EL (cell line): ENCODE data around the gene PLOD1.
"Not testable (repeated sequence)": the region's sequence is repeated elsewhere in the genome, so short reads cannot be mapped to it uniquely, and the experiment has no call there.

ENCODE experiments used
- DNase-seq: peaks from one replicate; pipeline ENCODE4 v3.0.0-alpha.2; 2016

PLOD1 gene

DNA sequence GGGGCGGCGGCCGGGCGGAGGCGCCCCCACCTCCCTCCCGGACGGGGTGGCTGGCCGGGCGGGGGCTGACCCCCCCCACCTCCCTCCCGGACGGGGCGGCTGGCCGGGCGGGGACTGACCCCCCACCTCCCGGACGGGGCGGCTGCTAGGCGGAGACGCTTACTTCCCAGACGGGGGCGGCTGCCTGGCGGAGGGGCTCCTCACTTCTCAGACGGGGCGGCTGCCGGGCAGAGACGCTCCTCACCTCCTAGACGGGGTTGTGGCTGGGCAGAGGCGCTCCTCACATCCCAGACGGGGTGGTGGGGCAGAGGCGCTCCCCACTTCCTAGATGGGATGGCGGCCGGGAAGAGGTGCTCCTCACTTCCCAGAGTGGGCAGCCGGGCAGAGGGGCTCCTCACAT, 73.8 kb downstream of the PLOD1 start:
- DNase-seq, result not testable (repeated sequence)

DNA sequence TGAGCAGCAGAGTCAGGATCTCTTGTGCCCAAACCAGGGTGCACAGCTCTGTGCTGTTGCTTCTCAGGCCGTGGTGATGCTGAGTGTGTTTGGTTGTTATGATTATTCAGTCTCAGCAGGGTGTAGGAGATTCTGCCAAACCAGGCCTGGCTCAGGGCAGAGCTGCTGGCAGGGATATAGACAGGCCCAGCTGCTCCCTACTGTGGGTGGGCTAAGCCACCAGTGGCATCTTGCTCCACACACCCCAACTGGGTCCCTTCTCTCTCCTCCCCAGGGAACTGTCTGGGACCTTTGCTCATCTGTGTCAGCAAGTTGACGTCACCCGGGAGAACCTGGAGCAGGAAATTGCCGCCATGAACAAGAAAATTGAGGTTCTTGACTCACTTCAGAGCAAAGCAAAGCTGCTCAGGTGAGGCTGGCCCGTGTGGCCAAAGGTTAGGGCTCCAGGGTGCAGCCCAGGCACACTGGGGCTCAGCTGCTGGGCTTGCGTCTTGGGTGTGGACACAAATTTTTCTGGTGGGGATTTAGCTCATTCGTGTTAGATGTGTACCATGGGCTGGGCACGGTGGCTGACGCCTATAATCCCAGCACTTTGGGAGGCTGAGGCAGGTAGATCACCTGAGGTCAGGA, 74.9 kb downstream of the PLOD1 start:
- no peak for DNase-seq

DNA sequence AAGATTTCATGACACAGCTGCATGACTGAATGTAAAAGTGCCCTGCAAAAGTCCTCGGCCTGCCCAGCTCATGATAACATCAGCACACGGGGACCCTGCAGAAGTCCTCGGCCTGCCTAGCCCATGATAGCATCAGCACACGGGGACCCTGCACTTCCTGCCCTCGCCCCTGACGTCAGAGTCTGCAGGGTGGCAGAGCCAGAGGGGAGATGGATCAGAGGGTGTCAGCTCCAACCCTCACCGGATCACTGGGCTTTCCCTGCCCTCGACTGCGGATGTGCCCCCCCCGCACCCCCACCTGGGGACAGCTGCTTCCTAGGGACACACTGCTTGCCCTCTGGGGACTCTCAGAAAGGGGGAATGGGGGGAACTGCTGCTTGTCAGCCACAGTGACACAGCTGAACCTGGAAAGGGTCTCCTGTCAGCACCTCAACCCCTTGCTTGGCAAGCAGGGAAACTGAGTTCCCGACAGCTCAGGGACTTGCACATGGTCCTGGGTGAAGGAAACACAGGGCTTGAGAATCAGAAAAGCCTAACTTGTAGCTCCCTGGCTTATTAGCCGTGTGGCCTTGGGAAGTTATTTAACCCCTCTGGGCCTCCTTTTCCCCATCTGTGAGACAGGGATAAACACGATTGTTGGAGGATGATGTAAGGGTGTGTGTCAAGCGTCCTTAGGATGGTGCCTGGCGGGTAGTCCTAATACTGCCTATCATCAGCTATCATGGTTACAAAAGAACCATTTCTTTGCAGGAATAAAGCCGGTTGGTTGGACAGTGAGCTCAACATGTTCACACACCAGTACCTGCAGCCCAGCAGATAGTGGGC, 76.4 kb downstream of the PLOD1 start:
- no peak for DNase-seq

DNA sequence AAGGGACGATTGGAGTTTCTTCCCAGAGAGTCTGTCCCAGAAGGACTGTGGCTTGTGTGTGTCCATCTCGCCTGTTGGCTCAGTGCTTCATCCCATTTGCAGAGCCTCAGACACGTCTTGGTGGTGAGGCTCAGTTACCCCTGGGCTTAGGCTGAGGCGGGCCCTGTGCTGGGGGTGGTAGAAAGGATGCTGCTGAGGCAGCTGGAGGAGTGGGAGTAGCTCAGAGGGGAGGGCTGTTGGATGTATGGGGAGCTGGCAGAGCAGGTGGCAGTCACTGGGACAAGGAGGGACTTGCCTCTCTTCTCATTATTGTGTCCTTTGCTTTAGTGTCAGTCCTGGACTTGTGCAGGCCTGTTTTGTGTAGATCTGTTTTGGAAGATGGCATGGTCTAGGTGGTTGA, 77.5 kb downstream of the PLOD1 start:
- DNase-seq, result no peak

DNA sequence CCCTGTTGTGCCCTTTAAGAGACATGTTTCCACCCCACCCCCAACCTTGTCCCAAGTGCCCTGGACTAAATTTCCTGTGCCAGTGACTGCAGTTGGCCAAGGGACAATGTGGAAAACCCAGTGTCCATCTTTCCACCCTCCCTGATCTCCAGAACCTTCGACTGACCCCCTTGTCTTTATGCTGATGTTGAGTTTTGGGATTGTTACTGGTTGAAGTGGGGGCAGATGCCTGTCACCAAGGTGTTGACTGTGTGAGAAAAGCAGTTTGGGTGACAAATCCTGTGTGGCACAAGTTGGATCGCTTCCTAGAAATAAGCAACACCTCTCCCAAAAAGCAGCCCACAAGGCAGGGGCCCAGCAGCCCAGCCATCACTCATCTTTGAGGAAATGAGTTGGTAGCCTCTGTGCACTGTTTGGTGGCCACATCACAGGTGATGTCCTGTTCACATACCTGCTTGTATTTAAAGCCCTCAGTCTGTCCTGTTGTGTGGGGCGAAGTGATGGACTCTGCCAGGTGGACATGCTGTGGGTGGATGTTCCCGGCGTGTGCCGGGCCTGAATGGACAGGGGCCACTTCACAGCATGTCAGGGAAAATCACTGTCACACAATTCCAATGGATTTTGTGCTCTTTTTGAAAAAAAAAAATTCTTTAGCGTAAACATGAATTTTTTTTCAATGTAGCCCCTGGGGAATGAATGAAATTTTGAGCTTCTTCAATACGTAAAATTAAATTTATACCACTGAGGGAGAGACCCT, 78.2 kb downstream of the PLOD1 start:
- no peak for DNase-seq

DNA sequence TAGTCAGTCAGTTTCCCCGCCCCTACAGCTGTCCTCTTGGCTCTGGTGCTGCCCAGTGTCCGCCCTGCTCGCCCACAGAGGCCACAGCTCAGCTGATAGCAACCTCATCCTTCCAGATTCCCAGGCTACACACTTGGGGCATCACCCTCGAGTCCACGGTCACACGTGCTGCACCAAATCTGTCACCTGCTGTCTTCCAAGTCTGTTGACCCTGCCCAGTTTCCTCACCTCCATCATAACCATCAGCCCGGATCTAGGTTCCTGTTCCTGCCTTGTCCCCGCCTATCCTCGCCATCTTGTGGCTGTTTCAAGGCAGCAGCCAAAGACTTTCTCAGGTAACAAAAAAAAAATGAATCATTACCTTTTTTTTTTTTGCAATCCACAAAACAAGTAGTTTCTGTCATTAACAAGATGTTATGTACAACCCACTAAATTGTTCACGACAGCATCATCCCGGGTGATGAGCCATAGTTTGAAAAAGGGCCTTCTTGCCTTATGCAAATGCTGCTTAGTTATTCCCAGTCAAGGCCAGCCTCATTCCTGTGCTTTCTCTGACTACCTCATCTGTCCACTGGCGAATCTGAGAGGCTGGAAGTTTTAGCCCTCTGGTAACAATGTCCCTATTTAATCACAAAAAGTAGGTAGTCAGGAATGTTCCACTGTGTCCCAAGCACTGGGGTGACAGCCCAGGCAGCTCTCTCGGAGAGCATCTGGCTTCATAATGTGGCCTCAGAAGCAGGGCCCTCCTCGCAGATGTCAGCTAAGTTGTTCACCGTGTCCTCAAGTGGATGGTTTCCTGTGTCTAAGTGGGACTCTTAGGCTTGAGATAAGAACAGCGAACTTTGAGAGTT, 79.8 kb downstream of the PLOD1 start:
- peak; percentile 62 for DNase-seq

DNA sequence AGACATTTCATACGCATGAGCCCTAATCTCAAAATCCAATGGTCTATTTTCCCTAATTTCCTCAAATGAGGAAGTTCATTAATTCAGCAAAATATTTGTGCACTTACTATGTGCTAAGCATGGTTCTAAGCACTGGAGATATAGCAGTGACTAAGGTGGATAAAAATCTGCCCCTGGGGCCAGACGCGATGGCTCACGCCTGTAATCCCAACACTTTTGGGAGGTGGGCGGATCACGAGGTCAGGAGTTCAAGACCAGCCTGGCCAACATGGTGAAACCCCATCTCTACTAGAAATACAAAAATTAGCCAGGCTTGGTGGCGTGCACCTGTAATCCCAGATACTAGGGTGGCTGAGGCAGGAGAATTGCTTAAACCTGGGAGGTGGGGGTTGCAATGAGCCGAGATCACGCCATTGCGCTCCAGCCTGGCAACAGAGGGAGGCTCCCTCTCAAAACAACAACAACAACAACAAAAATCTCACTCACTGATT, 80.5 kb downstream of the PLOD1 start:
- DNase-seq, result peak; percentile 85

DNA sequence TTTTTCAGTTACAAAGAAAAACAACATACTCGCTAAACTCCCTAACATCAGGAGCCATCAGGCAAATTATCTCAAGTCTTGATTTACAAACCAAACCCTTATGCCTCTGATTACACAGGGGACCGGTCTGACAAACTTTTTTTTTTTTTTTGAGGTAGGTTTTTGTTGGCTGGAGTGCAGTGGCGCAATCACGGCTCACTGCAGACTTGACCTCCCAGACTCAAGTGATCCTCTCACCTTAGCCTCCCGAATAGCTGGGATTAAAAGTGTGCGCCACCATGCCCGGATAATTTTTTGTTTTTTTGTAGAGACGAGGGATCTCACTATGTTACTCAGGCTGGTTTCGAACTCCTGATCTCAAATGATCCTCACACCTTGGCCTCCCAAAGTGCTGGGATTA, 81.0 kb downstream of the PLOD1 start:
- DNase-seq, result no peak

DNA sequence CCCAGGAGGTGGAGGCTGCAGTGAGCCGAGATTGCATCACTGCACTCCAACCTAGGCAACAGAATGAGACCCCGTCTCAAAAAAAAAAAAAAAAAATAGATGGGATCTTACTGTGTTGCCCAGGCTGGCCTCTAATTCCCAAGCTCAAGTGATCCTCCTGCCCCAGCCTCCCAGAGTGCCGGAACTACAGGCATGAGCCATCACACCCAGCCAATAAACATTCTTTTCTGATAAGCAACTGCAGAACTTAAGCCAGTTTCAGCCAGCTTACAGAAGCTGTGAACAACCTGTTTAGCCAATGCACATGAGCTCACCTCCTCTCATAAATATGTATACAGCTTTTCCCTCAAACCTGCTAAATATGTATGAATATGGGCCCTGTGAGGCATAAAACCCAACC, 81.7 kb downstream of the PLOD1 start:
- DNase-seq, result no peak

DNA sequence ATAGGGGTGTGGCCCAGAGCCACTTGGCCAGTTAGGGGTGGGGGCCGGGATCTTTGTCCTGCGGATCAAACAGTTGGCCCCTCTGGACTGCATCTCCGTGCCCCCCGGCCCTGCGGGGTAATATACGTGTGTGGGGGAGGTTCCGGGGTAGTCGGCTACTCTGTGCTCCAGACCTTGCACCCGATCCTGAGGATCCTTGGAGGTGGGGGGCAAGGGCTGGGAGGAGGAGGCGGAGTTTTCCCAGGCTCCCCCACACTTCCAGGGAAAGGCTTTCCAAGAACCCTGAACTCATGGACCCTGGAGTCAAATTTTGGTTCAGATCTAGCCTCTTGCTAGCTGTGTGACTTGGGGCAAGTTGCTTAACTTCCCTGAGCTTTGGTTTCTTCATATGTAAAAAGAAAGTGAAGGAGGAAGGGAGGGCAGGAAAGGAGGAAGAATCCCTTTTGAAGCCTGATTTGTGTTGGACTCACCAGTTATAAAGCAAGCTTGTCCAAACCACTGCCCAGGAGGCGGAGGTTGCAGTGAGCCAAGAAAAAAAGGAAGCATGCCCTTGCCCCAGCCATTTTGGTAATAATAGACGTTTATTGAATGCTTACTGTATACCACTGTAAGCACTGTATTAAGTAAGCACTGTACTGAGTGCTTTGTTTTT, 85.5 kb downstream of the PLOD1 start:
- no peak for DNase-seq

DNA sequence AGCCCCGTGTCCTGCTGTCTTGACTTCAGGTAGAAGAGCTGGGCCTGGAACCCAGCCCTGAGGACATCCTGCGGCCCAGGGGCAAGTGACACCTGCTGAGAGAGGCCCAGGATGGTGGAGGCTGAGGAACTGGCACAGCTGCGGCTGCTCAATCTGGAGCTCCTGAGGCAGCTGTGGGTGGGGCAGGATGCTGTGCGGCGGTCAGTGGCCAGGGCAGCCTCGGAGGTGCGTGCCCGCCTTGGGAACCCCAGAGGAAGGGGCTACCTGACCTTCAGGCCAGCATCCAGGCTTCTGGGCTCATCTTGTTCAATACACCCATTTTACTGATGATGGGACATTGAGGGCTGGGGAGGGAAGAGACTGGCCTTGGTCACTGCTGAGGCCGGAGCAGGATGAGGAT, 87.1 kb downstream of the PLOD1 start:
- no peak for DNase-seq

DNA sequence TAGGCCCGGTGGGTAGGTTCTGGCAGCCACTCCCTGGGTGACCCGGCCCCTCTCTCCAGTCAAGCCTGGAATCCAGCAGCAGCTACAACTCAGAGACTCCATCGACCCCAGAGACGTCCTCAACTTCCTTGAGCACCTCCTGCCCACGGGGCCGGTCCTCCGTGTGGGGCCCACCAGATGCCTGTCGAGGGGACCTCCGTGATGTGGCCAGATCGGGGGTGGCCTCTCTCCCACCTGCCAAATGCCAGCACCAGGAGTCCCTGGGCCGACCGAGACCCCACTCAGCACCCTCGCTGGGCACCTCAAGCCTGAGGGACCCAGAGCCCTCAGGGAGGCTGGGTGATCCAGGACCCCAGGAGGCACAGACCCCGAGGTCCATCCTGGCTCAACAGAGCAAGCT, 87.5 kb downstream of the PLOD1 start:
- no peak for DNase-seq
